NCI-H2081 (cell line): ENCODE results near the gene PRDM11.
"Not testable (repeated sequence)": the region's sequence is repeated elsewhere in the genome, so short reads cannot be mapped to it uniquely, and the experiment has no call there.

ENCODE experiments used
- DNase-seq, 2 experiments: peaks; one replicate each; lab custom pipeline; 2025; lab: John Stamatoyannopoulos, UW

The PRDM11 gene

DNA sequence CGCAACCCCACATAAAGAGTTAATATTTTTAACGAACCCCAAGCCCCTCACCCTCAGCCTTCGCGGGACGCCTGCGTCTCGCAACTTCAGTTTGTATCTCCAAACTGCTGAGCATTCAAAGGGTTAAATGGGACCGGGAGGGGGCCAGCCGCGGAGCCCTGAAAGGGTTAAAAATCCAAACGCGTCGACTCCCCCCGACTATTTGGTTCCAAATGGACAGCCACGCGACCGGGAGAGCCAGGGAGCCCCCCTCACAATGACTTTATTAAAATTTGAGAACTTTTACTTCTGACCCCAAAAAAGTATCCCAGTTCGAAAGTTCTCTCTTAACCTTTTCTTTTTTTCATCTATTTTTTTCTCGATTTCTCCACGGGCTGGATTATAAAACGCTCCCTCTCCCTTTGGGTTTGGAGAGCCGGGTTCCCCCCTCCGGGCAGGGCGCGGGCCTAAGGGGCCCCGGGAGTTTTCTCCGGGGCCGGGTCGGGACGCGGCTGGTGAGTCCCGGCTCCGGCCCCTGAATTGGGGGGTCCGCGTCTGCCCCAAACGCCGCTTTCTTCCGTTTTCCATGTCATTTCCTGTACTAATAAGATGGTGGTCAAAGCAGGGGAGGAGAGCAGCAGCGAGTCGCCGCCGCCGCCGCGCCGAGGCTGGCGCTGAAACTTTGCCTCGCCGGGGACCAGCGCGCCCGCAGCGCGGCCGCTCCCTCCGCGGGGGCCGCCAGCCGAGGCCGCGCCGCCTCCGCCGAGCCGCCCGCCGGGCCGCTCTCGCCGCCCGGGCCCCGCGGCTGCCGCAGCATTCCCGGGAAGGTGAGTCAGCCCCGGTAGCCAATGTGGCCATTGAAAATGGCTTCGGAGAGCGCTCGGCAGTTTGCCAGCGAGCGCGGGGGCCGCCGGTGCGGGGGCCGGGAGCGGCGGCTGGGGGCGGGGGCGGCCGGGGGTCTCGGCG, at the start of gene PRDM11:
TSS of gene PRDM11 (plus strand) at position 568 of the 945 bp plus-strand sequence. CDS start 35,128 bp downstream, outside the sequence.
- peak; percentile 56 to 79 for DNase-seq

DNA sequence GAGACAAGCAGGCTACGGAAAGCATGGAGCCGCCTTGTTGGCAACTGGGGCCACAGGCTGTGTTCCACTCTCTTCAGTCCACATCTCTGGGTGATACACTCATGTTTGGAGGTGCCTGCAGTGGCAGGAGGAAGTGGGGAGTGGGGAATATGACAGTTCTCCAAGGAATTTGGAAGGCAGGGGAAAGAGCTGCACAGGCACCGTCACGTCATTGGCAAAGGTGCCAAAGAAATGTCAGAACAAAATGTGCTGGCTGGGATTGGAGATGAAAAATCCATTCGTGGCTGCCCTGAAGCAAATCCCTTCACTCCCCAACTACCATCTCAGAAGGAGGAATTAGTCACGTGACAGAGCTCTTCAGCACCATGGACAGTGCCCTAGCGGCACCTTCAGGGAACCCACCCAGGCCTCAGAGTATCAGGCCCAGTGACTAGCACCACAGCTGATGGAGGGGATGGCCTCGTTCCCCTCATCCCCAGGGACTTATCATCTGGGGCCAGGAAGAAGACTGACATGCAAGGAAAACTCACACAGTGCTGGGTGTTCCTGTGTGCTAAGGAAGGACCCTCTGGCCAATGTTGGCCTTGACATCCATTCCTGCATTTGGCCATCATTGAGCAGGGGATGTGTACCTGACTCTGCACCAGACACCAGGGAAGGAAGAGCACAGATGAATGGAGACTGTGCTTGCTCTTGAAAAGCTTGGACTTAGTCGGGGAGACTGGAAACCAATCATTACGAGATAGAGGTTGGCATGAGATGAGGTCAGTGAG, 48.5 kb upstream of the PRDM11 start:
- no peak for DNase-seq

DNA sequence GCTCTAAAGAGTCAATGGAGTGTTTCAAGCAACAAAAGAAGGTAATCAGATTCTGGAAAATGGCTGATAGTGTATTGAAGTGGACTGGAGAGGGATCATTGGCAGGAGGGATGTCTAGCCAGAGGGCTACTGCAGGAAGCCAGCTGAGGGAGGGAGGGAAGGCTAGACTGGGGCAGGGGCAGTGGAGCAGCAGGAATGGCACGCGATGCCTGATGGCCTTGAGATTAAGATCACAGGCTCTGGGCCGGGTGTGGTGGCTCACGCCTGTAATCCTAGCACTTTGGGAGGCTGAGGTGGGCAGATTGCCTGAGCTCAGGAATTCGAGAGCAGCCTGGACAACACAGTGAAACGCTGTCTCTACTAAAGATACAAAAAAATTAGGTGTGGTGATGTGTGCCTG, 47.5 kb upstream of the PRDM11 start:
- no peak for DNase-seq

DNA sequence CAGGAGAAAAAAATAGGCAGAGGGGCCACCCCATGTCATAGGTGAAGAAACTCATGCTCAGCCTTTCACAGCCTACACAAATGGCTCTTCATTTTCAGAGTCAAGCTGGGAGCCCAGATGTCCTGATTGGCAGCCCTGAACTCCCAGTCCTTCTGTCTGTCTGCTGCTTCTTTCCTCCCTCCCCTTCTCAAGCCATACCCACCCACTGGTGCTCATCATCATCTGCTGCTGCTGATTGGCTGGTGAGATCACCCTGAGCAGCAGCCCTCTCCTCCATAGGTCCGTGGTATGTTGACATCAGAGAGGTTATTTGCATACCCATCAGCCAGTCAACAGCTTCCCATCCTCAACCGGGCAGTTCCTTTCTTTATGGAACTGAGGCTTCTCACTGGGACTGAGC, 46.1 kb upstream of the PRDM11 start:
- DNase-seq, result peak; percentile 23 to 36

DNA sequence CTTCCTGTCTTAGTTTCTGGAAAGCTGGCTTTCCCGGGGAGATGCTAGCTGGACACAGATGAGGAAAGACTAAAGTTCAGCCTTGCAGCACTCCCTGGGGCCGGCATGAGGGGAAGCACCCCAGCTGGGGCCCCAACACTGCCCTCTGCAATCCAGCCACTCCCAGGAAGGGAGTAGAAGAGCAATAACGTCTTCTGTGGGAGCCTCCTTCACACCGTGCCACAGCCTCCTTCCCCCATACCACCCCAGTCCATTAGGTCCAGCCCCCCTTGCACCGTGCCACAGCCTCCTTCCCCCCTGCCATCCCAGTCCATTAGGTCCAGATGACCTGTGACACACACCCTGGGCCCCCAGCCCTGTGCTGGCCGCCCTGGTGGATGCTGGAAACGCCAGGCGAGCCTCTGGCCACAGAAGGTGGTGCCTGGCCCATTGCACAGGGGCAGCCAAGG, 44.1 kb upstream of the PRDM11 start:
- DNase-seq, result no peak

DNA sequence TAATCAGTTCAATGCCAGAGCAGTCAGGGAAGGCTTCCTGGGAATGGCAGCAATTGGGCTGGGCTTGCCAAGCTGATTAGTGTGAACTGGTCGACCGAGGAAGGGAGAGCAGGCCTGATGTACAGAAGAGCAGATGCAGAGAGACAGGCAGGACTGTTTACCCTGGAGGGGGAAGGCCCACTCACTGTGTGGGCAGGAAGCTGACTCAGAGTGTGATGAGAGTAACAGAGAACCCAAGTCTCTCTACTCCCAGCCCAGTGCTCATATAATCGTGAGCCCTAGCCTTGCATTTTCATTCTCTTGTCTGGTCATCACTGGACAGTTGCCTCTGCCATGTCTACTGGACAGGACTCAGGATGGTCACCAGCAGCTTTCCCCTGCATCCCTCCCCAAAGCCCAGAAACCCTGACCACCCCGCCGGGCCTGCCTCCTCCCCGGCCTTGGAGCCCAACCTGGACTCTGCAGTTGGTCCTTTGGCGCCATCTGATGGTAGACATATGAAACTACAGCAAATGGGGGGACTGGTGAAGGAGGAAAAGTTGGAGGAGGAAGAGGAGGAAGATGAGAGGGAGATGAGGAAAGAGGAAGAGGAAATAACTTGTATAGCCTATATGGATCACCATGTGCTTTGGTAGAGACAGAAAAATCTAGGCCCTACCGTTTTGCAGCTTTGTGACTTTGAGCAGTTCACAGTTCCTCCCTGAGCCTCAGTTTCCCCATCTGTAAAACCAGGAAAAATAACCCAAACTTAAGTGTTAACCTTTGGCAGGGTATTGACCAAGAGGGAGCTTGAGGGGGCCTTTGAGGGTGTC, 43.4 kb upstream of the PRDM11 start:
- peak; percentile 66 to 72 for DNase-seq

DNA sequence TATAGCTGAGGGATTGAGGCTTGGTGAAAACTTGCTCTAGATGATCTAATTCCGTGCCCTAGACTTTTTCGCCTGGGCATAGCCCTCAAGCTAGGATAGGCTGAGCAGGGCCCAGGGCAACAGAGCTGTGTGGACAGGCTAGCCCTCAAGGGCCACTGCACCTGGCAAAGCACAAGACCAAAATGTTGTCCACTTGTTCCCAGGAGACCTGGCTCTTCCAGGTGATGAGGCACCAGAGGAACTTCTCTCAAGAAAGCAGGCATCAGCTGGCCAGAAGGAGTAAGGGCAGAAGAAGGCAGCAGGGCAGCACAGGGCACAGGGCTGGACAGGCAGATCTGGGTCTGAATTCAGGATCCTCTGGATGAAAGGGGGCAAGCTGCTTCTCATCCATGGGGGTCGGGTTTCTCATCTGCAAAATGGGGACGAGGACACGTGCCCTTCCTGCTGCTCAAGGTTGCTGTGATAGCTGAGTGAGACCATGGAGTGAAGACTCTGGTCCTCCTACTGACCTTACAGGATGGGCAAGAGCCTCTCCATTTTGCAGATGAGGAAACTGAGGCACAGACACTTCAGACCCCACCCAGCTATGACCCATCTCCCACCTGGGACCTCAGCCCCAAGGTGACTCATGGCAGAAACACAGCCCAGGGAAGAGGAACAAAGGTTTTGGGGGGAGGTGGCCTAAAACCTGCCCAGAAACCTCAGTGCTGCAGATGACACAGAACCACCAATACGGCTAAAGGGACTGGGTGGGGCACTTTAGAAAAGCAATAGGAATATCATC, 42.2 kb upstream of the PRDM11 start:
- DNase-seq, result no peak

DNA sequence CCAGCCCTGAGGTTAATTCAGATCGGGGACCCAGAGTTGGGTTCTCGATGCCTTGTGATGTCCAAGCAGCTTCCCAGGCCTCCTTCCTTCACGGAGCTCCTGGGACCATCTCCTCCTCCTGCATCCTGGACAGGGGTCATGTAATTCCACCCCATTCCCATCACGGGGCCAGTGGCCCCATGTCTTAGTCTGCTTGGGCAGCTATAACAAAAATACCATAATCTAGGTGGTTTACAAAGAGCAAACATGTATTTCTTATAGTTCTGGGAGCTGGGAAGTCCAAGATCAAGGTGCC, 41.7 kb upstream of the PRDM11 start:
- DNase-seq, result no peak

DNA sequence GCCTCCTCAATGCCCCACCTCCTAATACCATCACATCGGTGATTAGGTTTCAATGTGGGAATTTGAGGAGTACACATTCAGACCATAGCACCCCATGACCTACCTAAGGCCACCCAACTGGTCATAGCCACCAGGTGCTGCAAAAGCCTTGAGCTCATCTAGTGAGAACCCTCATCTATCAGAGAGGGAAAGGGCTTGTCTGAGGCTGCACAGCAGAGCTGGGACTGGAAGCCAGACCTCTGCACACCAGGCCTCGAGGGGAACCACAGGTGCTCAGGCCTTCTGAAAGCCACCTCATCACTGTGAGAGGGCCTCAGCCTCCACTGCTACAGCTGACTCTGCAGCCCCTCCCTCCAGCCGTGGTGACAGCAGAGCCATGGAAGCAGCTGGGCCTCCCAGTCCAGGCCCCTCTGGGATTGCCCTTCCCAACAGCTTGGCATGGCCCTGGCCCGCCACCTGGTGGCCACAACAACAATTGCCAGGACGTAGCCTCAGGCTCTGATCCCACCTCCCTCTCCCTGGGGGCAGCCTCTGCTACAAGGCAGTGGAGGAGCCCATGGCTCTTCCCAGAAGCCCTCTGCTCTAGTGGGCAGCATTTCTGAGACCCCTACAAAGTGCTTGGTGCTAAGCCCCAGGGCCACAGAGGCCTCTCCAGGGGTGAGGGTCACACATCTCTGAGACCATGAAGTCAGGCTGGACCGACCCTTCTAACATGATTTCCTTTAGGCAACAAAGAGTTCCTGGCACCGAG, 41.0 kb upstream of the PRDM11 start:
- DNase-seq, result peak; percentile 83

DNA sequence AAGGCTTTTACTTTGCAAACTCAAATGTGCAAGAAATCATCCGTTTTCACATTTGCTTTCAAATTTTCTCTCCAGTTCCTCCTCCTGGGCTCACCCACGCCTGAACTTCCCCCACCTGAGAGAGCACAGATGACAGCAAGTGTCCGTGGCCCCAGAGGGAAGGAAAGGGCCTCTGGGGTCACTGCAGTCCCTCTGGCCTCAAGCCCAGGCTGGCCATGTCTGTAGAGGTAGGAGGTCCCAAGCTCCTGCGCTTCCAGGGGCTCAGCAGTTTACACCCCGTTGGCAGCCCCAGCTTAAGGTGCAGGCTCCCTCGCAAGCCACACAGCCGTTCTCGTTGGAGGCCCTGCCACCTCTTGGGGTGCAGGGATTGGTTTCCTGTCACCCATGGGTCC, 40.5 kb upstream of the PRDM11 start:
- no peak for DNase-seq

DNA sequence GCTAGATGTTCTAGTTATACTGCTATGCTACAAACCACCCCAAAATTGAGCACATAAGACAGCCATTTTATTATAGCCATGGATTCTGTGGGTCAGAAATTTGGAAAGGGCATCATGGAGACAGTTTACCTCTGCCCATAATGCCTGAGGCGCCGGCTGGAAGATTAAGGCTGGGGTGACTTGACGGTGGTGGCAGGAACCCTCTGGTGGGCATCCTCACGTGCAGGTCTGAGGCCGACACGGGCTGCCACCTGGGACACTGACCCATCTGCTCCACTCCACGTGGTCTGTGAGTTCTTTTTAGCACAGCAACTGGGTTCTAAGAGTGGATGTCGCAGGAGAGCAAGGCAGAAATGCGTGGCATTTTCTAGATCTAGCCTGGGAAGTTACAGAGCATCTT, 40.0 kb upstream of the PRDM11 start:
- DNase-seq, result no peak

DNA sequence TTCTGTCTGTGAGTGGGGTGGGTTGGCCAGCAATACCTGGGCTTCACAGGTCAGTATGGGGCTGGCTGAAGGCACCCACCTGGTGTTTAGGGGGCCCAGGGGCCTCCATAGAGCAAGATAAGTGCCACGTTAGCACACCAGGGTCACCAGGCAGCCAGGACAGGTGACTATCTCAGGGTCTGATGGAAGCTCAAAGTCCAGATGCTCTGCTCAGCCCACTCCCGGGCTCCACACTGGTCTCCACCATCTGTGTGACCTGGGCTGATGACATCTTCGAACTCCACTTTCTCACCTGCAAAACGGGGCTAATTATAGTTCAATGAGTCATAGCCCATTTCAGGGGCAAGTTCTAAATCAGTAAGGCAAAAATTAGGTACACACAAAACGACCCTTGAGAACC, 39.4 kb upstream of the PRDM11 start:
- no peak for DNase-seq

DNA sequence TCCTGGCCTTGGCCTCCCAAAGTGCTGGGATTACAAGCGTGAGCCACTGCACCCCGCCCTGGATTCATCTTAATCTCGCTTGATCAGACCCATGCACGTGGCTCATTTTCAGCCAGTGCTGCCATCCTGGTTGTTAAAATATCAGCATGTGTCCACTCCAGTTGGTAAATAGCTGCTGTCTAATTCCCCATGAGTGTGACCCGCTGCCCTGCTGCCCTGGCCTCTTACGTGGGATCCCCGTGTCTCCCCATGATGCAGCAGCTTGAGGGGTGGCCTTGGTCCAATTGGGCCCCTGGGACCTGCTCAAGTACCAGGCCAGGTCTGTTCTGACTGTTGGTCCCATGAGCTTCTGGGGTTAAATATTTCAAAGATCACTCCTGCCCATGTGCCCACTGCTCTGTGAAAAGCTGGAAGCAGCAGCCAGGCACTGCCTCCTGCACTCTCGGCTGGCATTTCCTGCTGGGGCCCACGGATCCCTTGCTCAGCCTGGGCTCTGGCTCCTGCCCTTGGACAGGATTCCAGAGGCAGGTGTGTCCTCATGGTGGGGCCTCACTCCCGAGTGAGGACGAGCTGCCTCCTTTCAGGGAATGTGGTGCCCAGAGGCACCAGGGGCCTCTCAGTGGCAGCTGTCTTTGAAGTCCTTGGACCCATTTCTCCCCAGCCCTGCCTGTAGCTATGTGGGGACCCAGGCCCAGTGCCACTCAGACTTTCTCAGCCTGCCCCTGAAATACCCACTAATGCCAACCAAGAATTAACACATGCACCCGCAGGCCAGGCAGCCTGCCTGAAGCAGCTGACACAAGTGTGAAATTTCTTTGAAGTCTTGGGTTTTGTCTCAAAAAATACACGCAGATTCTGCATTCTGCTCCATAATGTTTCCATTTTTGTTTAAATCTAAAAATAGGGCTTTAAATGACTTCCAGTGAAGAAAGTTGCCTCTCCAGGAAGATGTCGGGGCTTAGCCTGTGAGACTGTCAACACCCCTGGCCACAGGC, 38.1 kb upstream of the PRDM11 start:
- no peak for DNase-seq

DNA sequence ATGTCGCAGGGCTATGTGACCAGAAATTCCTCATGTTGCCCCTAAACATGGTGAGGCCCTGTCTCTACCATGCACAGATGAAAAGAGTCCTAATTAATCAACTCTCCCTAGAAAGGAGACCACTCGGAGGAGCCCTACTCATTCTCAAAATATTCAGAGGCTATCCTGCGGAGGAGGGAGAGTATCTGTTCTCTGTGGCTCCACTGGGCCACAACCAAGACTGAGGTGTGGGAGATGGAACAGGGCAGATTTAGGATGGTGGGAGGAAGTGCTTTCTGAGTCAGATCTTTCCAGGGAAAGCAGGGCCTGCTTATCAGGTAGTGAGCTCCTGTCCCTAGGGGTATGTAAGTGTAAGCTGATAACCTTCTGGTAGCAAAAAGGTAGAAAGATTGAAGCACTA, 37.0 kb upstream of the PRDM11 start:
- DNase-seq, result no peak

DNA sequence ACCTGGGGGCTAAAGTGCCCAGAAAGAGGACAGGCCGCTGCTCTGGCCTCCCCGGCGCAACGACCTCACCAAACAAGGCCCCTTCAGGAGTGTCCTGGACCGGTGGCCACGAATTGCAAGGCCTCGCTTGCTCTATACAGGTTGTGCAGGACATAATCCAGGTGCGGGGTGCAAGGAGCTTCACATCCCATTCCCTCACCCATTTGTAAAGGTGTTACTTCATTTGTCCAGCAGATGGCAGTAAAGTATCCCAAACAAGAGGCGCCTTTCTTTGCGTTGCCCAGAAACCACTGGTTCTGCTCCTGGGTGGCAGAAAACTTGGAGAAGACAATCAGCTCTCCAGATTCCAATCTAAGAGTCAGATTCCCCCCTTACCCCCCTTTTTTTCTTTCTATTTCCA, 35.9 kb upstream of the PRDM11 start:
- peak; percentile 73 to 80 for DNase-seq

DNA sequence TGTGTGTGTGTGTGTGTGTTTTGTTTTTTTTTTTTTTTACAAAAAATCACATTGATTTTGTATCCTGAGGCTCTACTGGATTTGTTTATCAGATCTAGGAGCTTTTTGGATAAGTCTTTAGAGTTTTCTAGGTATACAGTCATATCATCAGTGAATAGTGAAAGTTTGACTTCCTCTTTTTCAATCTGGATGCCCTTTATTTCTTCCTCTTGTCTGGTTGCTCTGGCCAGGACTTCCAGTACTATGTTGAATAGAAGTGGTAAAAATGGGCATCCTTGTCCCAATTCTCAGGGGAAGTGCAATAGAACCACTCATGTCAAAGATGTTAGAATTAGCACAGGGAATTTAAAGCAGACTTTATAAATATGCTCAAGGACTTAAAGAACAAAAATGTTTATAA, 32.6 kb upstream of the PRDM11 start:
- DNase-seq, result no peak

DNA sequence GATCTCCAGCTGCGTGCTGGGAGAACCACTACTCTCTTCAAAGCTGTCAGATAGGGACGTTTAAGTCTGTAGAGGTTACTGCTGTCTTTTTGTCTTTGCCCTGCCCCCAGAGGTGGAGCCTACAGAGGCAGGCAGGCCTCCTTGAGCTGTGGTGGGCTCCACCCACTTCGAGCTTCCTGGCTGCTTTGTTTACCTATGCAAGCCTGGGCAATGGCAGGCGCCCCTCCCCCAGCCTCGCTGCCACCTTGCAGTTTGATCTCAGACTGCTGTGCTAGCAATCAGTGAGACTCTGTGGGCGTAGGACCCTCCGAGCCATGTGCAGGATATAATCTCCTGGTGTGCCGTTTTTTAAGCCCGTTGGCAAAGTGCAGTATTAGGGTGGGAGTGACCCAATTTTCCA, 18.6 kb upstream of the PRDM11 start:
- not testable (repeated sequence) for DNase-seq

DNA sequence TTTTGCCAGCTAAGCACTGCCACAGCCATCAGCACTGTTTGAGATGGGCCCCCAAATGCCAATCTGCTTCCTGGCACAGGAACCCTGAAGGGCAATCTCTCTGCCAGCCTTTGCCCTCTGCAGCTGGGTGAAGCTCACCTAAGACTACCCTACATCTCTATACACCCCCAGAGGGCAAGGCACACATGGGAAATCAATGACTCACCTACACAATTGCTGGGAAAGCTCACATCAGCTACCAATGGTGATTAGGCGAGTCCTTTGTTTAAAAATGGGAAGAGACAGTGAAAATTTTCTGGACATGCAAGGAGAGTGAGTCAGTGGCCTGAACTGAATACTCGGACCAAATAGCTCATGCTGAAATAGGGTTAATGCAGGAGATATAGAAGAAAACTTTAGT, 12.6 kb upstream of the PRDM11 start:
- no peak for DNase-seq

DNA sequence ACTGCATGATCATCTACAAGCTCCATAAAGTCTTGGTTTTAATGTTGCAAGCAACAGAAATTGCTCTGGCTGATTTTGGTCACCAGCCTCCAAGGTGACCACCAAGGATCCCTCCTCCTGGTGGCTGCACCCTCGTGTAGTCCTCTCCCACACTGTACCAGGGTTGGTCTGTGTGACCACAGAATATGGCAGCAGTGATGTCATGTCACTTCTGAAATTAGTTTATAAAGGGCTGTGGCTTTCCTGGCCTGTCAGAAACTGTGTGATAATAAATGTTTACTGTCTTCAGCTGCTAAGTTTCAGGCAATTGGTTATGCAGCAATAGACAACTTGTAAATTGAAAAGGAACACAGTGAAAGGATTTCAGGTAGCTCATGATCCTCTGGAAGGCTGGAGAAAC, 5.3 kb upstream of the PRDM11 start:
- DNase-seq, result no peak

DNA sequence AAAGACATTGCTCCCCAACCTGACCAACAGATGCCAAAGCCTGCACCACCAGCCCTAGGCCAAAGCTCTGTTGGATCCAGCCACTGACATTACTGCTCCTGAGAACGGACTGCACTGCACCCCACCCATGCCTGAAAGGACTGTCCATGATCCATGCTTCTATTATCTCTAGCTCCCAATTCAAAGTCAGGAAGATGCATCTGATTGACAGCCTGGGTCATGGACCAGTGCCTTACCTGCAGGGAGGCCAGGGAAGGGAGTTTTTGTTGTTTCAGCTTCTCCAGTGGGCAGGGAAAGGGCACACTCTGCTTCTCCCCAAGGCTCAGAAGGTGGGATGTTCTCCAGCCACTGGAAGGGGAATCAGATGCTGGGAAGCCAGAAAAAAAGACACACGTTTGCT, 4.8 kb upstream of the PRDM11 start:
- DNase-seq, result no peak
